GM12872 (cell line): ENCODE results near the gene GALNT9.

Source experiments
- CTCF ChIP-seq: IDR thresholded peaks from 3 replicates; pipeline ENCODE4 v1.5.1; 2011; ENCODE audit warnings: low read depth, mild to moderate bottlenecking, low read length, moderate library complexity; ENCODE audit not compliant: insufficient read depth

GALNT9 gene

GRCh38 chr12:132264086-132265010 lies 65.0 kb downstream of the GALNT9 start:
- TF ChIP-seq CTCF = no peak

- no peak for TF ChIP-seq CTCF
Observed at GRCh38 chr12:132263451-132264049, 65.8 kb downstream of the GALNT9 start.

- no peak for TF ChIP-seq CTCF
Observed at GRCh38 chr12:132263061-132263360, 66.4 kb downstream of the GALNT9 start.

- TF ChIP-seq CTCF = no peak
Observed at GRCh38 chr12:132262256-132263060, 66.9 kb downstream of the GALNT9 start.

- TF ChIP-seq CTCF = no peak
Observed at GRCh38 chr12:132261328-132262138, 67.9 kb downstream of the GALNT9 start.

- no peak for TF ChIP-seq CTCF
Observed at GRCh38 chr12:132260721-132261120, 68.7 kb downstream of the GALNT9 start.
